Brain microvascular endothelial cell (primary cell): ENCODE measurements around the gene CPA4.

Experiments used
- DNase-seq: peaks from one replicate; pipeline ENCODE4 v3.0.0-alpha.2; 2020
- H3K27ac ChIP-seq: fragments of 250-450 bp; sonication (Bioruptor Pico); 2 replicates; pipeline ENCODE4 v1.5.1; 2020; ENCODE audit warnings: mild to moderate bottlenecking, moderate library complexity
- H3K27me3 ChIP-seq: fragments of 250-450 bp; sonication (Bioruptor Pico); replicated peaks from 2 replicates; pipeline ENCODE4 v1.5.1; 2020; ENCODE audit warnings: mild to moderate bottlenecking
- H3K36me3 ChIP-seq: fragments of 250-450 bp; sonication (Bioruptor Pico); replicated peaks from 2 replicates; pipeline ENCODE4 v1.5.1; 2020; ENCODE audit warnings: mild to moderate bottlenecking
- H3K4me3 ChIP-seq: 2 replicates; pipeline ENCODE4 v1.5.1; 2011; ENCODE audit warnings: low read depth, mild to moderate bottlenecking, control low read depth, low read length, moderate library complexity
- in situ Hi-C: cut with HindIII; loops from 2 replicates; pipeline ENCODE4 v1.10.0; 2017; ENCODE audit warnings: low sequenced_read_pairs, low pct_ligation_motif_present
- TF ChIP-seq, protein P1 (sequence below): IDR thresholded peaks from 2 replicates; pipeline ENCODE4 v1.5.1; 2011; ENCODE audit warnings: low read depth, mild to moderate bottlenecking, moderate library complexity, low read length, control low read depth, inconsistent platforms; ENCODE audit errors: missing control alignments

The CPA4 gene

DNA sequence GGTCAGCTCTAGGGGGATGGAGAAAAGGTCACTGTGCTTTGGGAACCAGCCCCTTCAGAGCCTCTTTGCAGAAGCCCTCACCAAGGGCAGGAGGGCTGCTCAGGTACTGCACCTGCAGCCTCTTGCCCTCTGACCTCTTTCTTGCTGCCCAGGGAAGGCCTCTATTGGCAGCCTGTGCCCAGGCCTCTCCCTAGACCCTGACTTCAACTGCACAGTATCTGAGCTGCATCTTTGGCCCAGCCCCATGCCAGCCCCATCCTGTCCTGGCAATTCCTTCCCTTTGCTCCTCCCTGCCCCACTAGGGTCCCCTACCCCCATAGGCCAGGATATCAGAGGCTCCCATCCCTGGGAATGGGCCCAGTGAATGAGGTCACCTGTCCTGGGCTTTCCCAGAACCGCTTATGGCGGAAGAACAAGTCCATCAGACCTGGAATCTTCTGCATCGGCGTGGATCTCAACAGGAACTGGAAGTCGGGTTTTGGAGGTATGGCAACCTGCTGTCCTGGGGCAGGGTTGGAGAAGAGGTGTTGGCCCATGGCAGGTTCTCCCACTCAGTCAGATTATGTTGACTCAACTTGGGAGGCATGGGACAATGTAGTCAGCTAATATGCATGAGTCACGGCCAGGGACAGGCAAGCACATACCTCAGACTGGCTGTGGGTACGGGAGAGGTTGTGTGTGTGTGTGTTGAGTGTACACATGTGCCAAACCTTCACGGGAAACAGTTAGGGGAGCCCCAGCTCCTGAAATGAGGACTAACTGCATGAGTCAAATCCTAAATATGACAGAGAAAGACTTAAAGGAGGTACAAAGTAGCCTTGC, 70.3 kb downstream of the CPA4 start:
- Histone ChIP-seq H3K4me3 (no peak overlapping the region), H3K27me3 (no peaks in the 10 kb centered on the region), H3K36me3 (no peaks in the 10 kb centered on the region), H3K27ac (peak overlapping the region; percentile 49)
- TF ChIP-seq, protein P1, sequence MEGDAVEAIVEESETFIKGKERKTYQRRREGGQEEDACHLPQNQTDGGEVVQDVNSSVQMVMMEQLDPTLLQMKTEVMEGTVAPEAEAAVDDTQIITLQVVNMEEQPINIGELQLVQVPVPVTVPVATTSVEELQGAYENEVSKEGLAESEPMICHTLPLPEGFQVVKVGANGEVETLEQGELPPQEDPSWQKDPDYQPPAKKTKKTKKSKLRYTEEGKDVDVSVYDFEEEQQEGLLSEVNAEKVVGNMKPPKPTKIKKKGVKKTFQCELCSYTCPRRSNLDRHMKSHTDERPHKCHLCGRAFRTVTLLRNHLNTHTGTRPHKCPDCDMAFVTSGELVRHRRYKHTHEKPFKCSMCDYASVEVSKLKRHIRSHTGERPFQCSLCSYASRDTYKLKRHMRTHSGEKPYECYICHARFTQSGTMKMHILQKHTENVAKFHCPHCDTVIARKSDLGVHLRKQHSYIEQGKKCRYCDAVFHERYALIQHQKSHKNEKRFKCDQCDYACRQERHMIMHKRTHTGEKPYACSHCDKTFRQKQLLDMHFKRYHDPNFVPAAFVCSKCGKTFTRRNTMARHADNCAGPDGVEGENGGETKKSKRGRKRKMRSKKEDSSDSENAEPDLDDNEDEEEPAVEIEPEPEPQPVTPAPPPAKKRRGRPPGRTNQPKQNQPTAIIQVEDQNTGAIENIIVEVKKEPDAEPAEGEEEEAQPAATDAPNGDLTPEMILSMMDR, result no peak
- peak; percentile 95 for DNase-seq
- in situ Hi-C loops, result no loop called here

DNA sequence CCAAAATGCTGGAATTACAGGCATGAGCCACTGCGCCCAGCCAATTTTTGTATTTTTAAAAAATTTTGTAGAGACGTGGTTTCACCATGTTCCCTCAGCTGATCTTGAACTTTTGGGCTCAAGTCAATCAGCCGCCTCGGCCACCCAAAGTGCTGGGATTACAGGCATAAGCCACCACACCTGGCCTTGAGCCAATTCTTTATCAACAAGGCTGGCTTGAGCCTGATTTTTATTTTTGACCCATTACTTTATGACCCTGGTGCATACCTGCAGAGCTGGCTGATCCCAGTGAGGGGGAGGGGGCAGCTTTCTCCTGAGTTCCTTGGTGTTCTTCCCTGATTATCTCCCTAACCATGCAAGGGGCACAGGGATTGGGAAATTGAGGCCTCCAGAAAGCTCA, 71.5 kb downstream of the CPA4 start:
- Histone ChIP-seq H3K4me3 (no peak overlapping the region), H3K36me3 (no peaks in the 10 kb centered on the region), H3K27ac (no peak overlapping the region), H3K27me3 (no peaks in the 10 kb centered on the region)
- TF ChIP-seq, protein P1, result no peak
- DNase-seq, result no peak
- in situ Hi-C loops, result no loop called here

DNA sequence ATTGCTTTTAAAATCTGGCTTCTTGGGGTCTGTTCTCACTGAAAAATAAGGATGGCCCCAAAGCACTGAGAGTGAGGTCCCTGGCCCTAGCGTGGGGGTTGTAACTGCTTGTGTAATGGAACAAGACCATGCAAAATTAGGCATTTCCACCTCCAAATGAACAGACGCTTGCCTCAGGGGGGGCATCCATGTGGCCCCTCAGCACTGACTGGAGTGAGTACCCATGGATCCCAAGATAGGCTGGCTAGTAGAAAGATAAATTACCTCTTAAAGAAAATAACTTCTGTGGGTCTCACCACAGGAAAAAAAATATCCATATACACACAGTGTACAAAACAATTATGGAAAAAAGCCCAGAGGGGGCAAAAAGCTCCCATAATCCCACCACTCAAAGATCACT, 72.1 kb downstream of the CPA4 start:
- in situ Hi-C loops, result no loop called here

DNA sequence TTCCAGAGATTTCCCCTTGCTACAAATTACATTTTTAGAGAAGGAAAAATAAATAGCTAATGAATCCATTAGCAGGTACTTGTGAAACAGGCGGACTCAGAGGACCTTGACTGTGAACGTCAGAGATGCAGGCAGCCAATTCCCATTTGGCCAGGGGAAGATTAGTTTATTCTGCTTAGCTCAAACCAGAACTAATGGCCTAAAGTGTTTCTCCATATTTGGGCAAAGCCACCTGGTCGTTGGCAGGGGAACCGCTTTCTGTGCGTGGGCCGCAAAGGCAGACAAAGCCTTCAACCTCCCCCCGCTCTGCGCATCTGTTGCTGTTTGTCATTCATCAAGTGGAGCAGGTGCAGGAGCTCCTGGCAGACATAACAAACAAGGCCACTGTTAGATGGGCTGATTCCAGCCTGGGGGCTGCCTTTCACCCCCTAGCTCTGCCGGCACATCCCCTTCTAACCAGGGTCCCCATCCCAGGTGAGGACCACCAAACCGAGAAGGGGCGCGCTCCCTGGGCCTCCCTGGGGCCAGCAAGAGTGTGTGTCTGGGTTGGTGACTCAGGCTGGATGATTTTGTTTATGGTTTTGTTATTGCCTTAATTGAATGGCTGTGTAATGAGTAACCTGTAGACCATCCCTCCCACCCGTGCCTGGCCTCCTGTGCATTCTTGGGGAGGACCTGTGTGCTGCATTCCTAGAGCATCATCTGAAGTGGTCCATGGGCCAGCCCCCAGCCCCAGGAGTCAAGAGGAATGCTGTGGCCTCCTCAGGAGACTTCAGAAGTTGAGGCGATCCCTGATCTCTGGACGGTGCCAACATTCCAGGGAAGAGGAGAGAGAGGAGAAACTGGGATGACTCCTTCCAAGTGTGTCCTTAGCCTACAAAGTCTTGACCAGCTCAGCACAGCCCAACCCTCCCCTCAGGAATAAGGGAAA, 72.8 kb downstream of the CPA4 start:
- no peak for DNase-seq
- no peaks in the 10 kb centered on the region for H3K27me3 ChIP-seq
- in situ Hi-C loops, result no loop called here
- TF ChIP-seq, protein P1, result no peak
- no peaks in the 10 kb centered on the region for H3K36me3 ChIP-seq
- no peak overlapping the region for H3K27ac ChIP-seq
- no peak overlapping the region for H3K4me3 ChIP-seq

More for the DNA sequence above, 72.1 kb downstream of the CPA4 start:
- Histone ChIP-seq H3K27ac (no peak overlapping the region), H3K4me3 (no peak overlapping the region), H3K36me3 (no peaks in the 10 kb centered on the region), H3K27me3 (no peaks in the 10 kb centered on the region)
- TF ChIP-seq, protein P1, result no peak
- DNase-seq, result no peak

DNA sequence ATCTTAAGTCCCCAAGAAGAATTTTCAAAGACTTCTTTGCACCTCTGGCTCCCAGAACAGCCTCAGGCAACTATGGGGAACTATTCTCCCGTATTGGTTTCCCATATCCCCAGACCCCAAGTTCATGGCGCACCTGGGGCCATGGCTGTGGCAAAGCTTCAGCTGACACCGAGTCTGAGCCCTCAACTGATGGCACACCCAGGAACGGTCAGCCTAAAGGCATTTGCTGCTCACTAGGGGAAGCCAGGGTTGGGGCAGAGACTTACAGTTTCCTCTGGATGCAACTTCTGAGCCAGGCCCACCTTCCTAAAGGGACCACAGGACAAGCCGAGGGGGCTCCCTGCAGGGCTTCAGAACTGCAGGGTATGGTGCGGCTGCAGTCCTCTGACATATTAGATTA, 73.6 kb downstream of the CPA4 start:
- Histone ChIP-seq H3K36me3 (no peaks in the 10 kb centered on the region), H3K27ac (no peak overlapping the region), H3K27me3 (no peaks in the 10 kb centered on the region), H3K4me3 (no peak overlapping the region)
- in situ Hi-C loops, result no loop called here
- DNase-seq, result no peak
- TF ChIP-seq, protein P1, result no peak
